ENCODE measurements around the gene THAP4.

DNA sequence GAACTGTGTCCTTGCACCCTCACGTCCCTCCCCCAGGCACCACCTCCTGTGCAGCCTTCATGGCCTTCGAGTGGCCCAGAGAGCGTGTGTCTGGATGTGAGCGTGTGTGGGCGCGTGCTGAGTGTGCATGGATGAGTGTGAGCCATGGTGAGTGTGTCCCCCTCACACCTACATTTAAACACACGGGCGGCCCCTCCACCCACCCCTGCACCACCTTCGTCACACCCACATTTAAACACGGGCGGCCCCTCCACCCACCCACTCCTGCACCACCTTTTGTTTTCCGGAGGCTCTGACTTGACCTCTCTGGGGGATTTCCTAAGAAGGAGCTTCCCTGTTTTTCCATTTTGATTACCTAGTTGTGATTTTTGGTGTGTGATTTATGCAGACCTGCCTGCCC lies 31.9 kb upstream of the THAP4 start:
- TF ChIP-seq, protein P1, sequence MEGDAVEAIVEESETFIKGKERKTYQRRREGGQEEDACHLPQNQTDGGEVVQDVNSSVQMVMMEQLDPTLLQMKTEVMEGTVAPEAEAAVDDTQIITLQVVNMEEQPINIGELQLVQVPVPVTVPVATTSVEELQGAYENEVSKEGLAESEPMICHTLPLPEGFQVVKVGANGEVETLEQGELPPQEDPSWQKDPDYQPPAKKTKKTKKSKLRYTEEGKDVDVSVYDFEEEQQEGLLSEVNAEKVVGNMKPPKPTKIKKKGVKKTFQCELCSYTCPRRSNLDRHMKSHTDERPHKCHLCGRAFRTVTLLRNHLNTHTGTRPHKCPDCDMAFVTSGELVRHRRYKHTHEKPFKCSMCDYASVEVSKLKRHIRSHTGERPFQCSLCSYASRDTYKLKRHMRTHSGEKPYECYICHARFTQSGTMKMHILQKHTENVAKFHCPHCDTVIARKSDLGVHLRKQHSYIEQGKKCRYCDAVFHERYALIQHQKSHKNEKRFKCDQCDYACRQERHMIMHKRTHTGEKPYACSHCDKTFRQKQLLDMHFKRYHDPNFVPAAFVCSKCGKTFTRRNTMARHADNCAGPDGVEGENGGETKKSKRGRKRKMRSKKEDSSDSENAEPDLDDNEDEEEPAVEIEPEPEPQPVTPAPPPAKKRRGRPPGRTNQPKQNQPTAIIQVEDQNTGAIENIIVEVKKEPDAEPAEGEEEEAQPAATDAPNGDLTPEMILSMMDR (IDR thresholded peaks at IDR 0.05), result no peak
- TF ChIP-seq POLR2A (IDR thresholded peaks at IDR 0.05) (no peak), POLR2AphosphoS5 (IDR thresholded peaks at IDR 0.05) (no peak), EP300 (IDR thresholded peaks at IDR 0.05) (no peak)
